GM13977 (cell line): ENCODE data around the gene MMRN2.

Experiments used
- DNase-seq: peaks from one replicate; pipeline ENCODE4 v3.0.0; 2012; ENCODE audit warnings: low spot score
- in situ Hi-C: fragments of 300-500 bp; cut with MboI; formaldehyde crosslinking; loops from one replicate; pipeline ENCODE4 v1.12.0; 2022; ENCODE audit warnings: low sequenced_read_pairs, low pct_unique_long_range_greater_than_20kb, mixed read lengths, inconsistent platforms; ENCODE audit not compliant: unreplicated experiment
- TF ChIP-seq, protein P1 (sequence below): IDR thresholded peaks from 2 replicates; pipeline ENCODE4 v1.5.1; 2012; ENCODE audit warnings: mild to moderate bottlenecking, control low read depth; ENCODE audit not compliant: insufficient read depth; ENCODE audit errors: extremely low read depth, missing control alignments

MMRN2 gene

DNA sequence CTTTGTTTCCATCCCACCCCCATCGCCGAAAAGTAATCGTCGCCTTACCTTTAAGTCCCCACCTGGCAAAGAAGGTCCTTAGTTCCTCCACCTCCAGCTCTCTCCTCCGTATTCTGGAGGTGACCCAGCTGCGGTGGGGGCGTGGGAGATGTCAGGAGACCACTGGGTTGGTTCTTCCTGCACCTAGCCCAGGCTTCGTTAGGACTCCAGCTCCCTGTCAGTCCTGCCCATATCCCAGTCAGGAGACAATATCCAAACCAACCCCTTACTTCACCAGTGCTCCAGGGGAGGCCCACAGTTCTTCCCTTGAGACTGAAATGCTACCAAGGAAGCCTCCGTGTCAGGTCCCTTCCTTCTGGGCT lies 11.6 kb upstream of the MMRN2 start:
- in situ Hi-C loops, result no loop called here

DNA sequence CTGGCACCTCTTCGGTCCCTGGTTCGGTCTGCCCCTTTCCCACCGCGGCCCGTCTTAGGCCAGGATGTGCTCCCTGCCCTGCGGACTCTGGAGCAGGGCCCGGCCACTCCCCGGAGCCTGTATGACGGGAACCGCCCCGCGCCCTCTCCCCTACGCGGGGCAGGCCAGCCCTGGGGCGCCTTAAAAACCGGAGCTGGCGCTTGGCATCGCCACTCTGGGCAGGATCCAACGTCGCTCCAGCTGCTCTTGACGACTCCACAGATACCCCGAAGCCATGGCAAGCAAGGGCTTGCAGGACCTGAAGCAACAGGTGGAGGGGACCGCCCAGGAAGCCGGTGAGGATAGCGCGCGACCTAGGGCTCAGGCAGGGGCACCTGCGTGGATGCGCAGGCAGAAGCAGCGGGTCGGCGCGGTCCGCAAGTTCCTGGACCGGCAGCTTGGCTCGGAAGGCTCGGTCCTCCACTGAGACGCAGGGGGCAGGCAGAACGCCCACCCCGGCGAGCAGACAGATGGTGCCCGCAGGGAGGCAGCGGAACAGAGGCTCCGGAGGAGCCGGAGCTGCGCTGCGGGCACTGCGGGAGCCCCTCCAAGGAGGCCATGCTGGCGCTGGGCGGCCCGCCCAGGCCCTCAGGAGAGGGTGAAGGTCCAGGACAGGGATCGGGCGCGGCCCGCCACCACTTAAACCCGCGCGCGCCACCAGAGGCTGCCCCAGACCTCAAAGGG lies 11.0 kb upstream of the MMRN2 start, which contains the start of gene ADIRF:
Gene ADIRF, plus strand, starts transcription at position 212 of the 723 bp plus-strand sequence. Its CDS starts 63 bp downstream, at position 275.
- TF ChIP-seq, protein P1, sequence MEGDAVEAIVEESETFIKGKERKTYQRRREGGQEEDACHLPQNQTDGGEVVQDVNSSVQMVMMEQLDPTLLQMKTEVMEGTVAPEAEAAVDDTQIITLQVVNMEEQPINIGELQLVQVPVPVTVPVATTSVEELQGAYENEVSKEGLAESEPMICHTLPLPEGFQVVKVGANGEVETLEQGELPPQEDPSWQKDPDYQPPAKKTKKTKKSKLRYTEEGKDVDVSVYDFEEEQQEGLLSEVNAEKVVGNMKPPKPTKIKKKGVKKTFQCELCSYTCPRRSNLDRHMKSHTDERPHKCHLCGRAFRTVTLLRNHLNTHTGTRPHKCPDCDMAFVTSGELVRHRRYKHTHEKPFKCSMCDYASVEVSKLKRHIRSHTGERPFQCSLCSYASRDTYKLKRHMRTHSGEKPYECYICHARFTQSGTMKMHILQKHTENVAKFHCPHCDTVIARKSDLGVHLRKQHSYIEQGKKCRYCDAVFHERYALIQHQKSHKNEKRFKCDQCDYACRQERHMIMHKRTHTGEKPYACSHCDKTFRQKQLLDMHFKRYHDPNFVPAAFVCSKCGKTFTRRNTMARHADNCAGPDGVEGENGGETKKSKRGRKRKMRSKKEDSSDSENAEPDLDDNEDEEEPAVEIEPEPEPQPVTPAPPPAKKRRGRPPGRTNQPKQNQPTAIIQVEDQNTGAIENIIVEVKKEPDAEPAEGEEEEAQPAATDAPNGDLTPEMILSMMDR, result no peak
- peak; percentile 40 for DNase-seq
- in situ Hi-C loops, result no loop called here

More for the DNA sequence above, 11.6 kb upstream of the MMRN2 start:
- TF ChIP-seq, protein P1, result no peak
- peak; percentile 28 for DNase-seq

DNA sequence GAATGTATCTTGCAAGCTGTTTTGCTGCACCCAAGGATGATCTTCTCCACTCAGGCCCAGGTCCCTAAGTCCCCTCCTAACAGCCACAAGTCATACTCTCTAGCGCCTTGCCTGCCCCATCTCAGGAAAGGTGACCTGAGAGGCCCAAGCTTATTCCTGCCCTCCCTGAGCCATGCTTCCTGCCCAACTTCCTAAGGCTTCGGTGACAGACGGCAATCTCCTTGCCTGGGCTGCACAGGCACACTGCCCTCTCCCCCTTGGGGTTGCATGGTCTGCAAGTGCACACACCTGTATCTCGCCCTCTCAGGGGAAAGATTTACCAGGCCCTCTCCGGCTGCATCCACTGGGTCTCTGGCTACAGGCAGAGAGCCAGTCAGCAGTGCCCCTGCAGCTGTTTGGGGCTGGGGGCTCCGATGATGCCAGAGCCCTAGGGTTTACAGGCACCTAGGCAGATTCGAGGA lies 10.1 kb upstream of the MMRN2 start:
- TF ChIP-seq, protein P1, result no peak
- in situ Hi-C loops, result no loop called here
- peak; percentile 26 for DNase-seq

DNA sequence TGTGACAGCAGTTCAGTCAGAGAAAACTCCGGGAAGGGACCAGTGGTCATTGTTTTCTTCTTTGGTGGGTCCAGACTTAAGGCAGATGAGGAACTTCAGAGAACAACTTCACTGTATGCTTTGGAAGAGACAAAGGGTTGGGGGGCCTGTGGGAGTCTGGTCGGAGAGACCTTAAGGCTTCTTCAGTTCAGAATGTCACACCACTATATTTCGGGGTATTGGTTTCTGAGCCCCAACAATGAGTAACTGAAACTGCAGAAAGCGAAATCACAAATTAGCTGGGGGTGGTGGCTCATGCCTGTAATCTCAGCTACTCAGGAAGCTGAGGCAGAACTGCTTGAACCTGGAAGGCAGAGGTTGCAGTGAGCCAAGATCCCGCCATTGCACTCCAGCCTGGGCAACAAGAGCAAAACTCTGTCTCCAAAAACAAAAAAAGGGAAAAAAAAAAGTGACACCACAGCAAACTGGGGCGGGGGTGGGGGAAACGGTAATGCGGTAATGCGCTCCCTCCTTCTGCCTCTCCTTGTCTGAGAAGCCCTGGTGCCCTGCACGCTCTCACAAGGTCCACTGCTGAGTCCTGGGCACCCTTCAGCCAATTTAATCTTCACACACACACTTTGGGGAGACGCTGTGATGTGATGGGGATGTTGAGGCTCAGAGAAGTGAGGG lies 8.7 kb upstream of the MMRN2 start:
- TF ChIP-seq, protein P1, result no peak
- no peak for DNase-seq
- in situ Hi-C loops, result no loop called here

DNA sequence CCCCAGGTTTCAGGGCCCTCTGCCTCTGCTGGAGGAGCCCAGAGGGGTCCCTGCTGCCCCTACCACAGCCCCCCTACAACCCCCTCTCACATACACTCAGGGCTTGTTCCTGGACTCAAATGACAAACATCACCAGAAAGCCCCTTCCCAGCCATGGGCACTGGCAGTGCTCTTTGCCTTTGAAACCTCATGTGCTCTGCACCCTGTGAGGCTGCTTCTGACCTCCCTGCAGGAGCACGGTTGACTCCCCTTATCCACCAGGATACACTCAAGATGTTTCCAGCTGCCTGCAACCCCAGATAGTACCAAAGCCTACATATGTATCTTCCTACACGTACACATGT lies 7.4 kb upstream of the MMRN2 start:
- DNase-seq, result no peak
- in situ Hi-C loops, result no loop called here
- TF ChIP-seq, protein P1, result no peak

DNA sequence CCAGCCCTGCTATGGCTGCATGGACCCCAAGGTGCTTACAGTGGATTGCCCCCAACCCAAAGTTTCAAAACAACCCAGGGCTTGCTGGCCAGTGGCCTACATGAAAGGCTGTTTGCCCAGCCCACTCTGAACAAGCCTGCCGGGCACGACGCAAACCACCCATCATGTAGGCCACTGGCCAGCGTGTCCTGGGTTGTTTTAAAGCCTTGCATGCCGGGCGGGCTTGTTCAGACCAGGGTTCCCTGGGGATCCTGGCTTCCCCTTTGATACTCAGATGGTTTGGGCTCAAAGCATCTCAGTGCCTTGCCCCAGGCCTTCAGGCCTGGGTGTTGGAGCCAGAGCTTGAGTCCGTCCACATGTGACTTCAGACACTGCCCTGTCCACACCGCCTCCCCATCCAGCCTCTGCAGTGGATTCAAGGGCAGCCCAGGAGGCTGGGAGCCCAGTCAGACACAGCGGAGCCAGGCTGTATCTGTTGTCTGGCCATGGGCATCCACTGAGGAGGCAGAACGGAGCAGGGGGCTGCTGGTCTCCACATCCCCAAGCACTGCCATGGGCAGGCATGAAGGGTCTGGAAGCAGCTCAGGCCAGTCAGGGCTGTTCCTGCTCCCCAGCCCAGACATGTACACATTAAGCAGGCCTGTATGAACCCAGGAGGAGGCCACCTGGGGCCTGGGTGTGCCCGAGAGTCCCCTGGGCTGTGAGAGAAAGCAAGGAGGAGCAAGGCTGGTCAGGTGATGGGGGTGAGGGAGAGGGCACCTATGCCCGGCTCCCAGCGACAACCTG lies 6.8 kb upstream of the MMRN2 start:
- TF ChIP-seq, protein P1, result no peak
- no peak for DNase-seq
- in situ Hi-C loops, result no loop called here
